ENCODE results near the gene YY1.
A peak's percentile ranks its signal among the peaks of the same experiment; 100 is the strongest.
"Not testable (repeated sequence)": the region's sequence is repeated elsewhere in the genome, so short reads cannot be mapped to it uniquely, and the experiment has no call there.

YY1 gene

GRCh38 chr14:100285913-100286400 is 47.0 kb downstream of the YY1 start:
- no peak for DNase-seq (ENCODE audit: low read depth)
- TF ChIP-seq, protein P1, sequence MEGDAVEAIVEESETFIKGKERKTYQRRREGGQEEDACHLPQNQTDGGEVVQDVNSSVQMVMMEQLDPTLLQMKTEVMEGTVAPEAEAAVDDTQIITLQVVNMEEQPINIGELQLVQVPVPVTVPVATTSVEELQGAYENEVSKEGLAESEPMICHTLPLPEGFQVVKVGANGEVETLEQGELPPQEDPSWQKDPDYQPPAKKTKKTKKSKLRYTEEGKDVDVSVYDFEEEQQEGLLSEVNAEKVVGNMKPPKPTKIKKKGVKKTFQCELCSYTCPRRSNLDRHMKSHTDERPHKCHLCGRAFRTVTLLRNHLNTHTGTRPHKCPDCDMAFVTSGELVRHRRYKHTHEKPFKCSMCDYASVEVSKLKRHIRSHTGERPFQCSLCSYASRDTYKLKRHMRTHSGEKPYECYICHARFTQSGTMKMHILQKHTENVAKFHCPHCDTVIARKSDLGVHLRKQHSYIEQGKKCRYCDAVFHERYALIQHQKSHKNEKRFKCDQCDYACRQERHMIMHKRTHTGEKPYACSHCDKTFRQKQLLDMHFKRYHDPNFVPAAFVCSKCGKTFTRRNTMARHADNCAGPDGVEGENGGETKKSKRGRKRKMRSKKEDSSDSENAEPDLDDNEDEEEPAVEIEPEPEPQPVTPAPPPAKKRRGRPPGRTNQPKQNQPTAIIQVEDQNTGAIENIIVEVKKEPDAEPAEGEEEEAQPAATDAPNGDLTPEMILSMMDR (IDR thresholded peaks at IDR 0.05; ENCODE audit: insufficient read depth, low read depth, low read length, missing control alignments): no peak
- peak overlapping the region; percentile 60 for H3K4me3 ChIP-seq (ENCODE audit: low read length)

GRCh38 chr14:100286484-100287191 is 47.7 kb downstream of the YY1 start:
- no peak overlapping the region for H3K4me3 ChIP-seq (ENCODE audit: low read length)
- DNase-seq (ENCODE audit: low read depth): no peak
- TF ChIP-seq, protein P1 (IDR thresholded peaks at IDR 0.05; ENCODE audit: insufficient read depth, low read depth, low read length, missing control alignments): no peak

- no peak overlapping the region for H3K4me3 ChIP-seq (ENCODE audit: low read length)
- TF ChIP-seq, protein P1 (IDR thresholded peaks at IDR 0.05; ENCODE audit: insufficient read depth, low read depth, low read length, missing control alignments): no peak
- DNase-seq (ENCODE audit: low read depth): no peak
These were observed 48.5 kb downstream of the YY1 start for GRCh38 chr14:100287202-100287997.

- H3K4me3 ChIP-seq (ENCODE audit: low read length): not testable (repeated sequence)
These were observed 49.0 kb downstream of the YY1 start for GRCh38 chr14:100287998-100288295.

DNA sequence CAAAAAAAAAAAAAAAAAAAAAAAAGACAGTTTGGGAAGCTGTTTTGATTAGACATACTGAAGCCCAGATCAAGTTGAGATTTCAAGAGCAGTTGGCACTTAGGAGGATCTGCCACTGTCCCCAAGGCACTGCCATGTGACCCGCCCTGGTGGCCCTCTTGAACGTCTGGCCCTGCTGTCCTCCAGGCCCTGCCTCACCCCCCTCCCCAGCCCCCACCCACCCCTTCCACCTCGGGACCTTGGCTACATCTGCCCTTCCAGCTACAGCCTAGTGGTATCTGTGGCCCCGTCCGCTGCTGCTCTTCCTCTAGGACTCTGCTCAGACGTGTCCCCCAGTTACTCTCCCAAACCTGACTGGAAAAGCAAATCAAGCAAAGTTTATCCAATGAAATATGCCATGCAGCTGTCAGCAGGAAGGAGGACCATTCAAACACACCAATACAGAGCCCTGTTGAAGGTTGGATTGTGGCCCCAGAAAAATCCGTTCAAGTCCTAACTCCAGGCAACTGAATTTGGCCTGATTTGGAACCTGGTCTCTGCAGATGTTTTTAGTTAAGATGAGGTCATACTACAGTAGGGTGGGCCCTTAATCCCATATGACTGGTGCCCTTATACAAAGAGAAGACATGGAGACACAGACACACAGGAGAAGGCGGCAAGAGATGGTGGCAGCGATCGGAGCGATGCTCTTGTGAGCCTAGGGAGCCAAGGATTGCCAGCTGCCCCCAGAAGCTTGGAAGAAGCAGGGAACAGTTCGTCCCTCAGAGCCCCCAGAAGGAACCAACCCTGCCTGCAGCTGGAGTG is 49.6 kb downstream of the YY1 start:
- DNase-seq (ENCODE audit: low read depth): no peak
- H3K4me3 ChIP-seq (ENCODE audit: low read length): no peak overlapping the region
- TF ChIP-seq, protein P1 (IDR thresholded peaks at IDR 0.05; ENCODE audit: insufficient read depth, low read depth, low read length, missing control alignments): no peak

More at GRCh38 chr14:100287998-100288295, 49.0 kb downstream of the YY1 start:
- not testable (repeated sequence) for DNase-seq (ENCODE audit: low read depth)

- TF ChIP-seq, protein P1 (IDR thresholded peaks at IDR 0.05; ENCODE audit: insufficient read depth, low read depth, low read length, missing control alignments): no peak
- no peak overlapping the region for H3K4me3 ChIP-seq (ENCODE audit: low read length)
- no peak for DNase-seq (ENCODE audit: low read depth)
These were observed 51.1 kb downstream of the YY1 start for GRCh38 chr14:100289916-100290606.

All from epithelial cell of esophagus (primary cell).